T-helper 2 cell treated with Interferon-gamma antibody and Interleukin-4, amounts not matched to agents 5 μg/mL and 100 μg/mL, for 36 hours (primary cell): ENCODE results near the gene LHX3.

ENCODE experiments used
- DNase-seq: peaks from one replicate; pipeline ENCODE4 v3.0.0; 2021; ENCODE audit warnings: low spot score
- H3K27ac Mint-ChIP-seq: one replicate; pipeline ENCODE4 v1.8.0; 2021; ENCODE audit warnings: mild to moderate bottlenecking, mixed read lengths
- H3K27me3 Mint-ChIP-seq: one replicate; pipeline ENCODE4 v1.8.0; 2021; ENCODE audit warnings: low read depth, mixed read lengths
- H3K36me3 Mint-ChIP-seq: one replicate; pipeline ENCODE4 v1.8.0; 2021; ENCODE audit warnings: low read depth, mixed read lengths
- H3K4me1 Mint-ChIP-seq: one replicate; pipeline ENCODE4 v1.8.0; 2021; ENCODE audit warnings: low read depth, mixed read lengths
- H3K4me3 Mint-ChIP-seq: one replicate; pipeline ENCODE4 v1.8.0; 2022; ENCODE audit warnings: mild to moderate bottlenecking, moderate library complexity, mixed read lengths
- H3K9me3 Mint-ChIP-seq: one replicate; pipeline ENCODE4 v1.8.0; 2021; ENCODE audit warnings: mixed read lengths

The LHX3 gene

GRCh38 chr9:136191960-136192286 is 13.0 kb downstream of the LHX3 start:
- Mint-ChIP-seq H3K27ac (no peak overlapping the region), H3K4me3 (no peak overlapping the region), H3K27me3 (peaks cover 47% of the 10 kb centered on the region), H3K9me3 (no peaks in the 10 kb centered on the region), H3K36me3 (peaks cover 1% of the 10 kb centered on the region), H3K4me1 (peaks cover 1% of the 10 kb centered on the region)
- DNase-seq = no peak

DNA sequence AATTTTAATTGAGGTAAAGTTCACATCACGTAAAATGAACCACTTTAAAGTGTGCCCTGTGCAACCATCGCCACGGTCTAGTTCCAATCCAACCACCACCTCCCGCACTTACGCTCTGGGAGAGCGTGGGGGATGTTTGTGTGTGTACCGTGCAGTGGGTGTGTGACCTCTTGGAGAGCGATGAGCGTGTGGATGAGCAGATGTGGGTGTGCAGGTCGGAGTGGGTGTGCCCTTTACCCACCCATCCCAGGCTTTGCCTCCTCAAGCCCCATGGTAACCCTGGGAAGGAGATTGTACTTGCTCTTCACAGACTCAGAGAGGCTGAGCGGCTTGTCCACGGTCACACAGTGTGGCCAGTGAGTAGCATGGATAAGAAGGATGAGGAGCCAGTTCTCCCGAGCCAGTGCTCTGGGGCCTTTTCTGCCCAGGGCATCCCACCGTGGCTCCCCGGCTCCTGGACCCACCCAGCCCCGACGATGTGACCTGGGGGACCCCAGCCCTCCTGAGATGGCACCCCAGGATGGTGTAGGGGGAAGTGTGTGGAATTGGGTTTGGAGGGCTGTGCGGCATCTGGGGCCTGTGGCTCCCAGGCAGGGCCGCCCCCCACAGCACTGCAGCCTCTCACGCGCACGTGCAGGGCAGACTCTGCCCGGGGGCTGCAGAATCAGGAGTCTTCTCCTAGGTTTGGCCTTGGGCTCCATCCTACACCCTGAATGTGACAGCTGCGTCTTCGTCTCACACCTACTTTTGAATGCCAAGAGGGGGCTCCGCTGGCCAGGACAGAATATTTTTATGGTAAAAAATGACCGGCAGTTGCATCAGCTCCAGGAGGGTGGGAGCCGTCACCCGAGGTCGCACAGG is 13.6 kb downstream of the LHX3 start:
- no peak for DNase-seq
- H3K27ac Mint-ChIP-seq = no peak overlapping the region
- no peaks in the 10 kb centered on the region for H3K36me3 Mint-ChIP-seq
- peaks cover 41% of the 10 kb centered on the region for H3K27me3 Mint-ChIP-seq
- H3K9me3 Mint-ChIP-seq = no peaks in the 10 kb centered on the region
- no peaks in the 10 kb centered on the region for H3K4me1 Mint-ChIP-seq
- no peak overlapping the region for H3K4me3 Mint-ChIP-seq

GRCh38 chr9:136190656-136191055 is 14.3 kb downstream of the LHX3 start:
- peaks cover 34% of the 10 kb centered on the region for H3K27me3 Mint-ChIP-seq
- H3K4me3 Mint-ChIP-seq = no peak overlapping the region
- no peak overlapping the region for H3K27ac Mint-ChIP-seq
- no peaks in the 10 kb centered on the region for H3K36me3 Mint-ChIP-seq
- no peaks in the 10 kb centered on the region for H3K4me1 Mint-ChIP-seq
- no peak for DNase-seq
- no peaks in the 10 kb centered on the region for H3K9me3 Mint-ChIP-seq

DNA sequence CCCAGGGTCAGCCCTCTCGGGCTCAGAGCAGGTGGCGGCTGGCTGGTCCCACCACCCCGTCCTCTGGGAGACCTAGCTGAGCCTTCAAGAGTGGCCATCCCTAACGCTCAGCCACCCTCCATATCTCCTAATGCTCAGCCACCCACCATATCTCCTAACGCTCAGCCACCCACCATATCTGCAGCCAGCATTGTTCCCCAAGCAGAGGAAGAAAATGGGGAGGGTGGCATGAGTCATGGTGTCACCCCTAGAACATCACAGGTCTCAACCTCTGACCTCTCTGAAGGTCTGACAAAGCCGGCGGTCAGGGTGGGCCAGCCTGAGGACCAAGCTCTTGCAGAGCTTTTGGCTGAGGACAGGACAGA is 14.7 kb downstream of the LHX3 start:
- peaks cover 34% of the 10 kb centered on the region for H3K27me3 Mint-ChIP-seq
- no peaks in the 10 kb centered on the region for H3K36me3 Mint-ChIP-seq
- no peak overlapping the region for H3K4me3 Mint-ChIP-seq
- no peak for DNase-seq
- no peaks in the 10 kb centered on the region for H3K9me3 Mint-ChIP-seq
- no peaks in the 10 kb centered on the region for H3K4me1 Mint-ChIP-seq
- no peak overlapping the region for H3K27ac Mint-ChIP-seq

DNA sequence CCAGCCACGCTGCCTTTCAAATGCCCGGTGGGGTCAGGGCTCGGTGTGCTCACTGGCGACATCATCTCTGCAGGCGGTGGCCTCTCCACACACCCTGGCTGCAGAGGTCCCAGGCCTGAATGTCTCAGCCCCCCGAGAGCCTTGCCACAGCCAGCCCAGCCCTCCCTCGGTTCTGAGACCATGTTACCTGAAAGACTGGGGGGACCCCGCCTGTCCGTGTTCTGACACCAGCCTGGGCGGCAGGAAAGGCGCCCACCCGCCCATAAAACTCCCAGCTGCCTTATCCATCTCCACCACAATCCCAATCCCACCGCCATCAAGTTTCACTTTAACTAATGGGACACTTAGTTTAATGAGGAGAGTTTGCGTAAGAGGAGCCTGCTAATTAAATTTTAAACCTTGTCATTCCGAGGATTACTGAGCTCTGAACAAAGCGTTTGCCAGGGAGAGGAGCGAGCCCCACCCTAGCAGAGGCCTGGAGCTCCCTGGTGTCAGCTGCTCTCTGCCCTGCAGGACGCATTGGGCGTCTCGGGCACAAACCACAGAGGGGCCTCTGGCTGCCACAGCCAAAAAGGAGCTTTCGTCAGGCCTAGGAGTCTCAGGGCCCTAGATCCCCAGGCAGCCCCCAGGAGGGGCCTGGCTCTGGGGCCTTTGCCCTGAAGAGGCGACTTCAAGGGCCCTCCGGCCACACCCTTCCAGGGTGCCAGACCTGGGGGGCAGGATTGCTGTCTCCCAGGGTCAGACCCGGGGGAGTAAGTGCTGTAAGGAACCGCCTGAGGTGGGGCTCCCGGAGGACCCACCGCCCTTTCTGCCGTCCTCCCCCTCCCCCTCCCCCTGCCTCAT is 15.3 kb downstream of the LHX3 start:
- no peaks in the 10 kb centered on the region for H3K36me3 Mint-ChIP-seq
- H3K27me3 Mint-ChIP-seq = peaks cover 28% of the 10 kb centered on the region
- no peak overlapping the region for H3K4me3 Mint-ChIP-seq
- DNase-seq = no peak
- no peaks in the 10 kb centered on the region for H3K4me1 Mint-ChIP-seq
- H3K27ac Mint-ChIP-seq = no peak overlapping the region
- no peaks in the 10 kb centered on the region for H3K9me3 Mint-ChIP-seq

DNA sequence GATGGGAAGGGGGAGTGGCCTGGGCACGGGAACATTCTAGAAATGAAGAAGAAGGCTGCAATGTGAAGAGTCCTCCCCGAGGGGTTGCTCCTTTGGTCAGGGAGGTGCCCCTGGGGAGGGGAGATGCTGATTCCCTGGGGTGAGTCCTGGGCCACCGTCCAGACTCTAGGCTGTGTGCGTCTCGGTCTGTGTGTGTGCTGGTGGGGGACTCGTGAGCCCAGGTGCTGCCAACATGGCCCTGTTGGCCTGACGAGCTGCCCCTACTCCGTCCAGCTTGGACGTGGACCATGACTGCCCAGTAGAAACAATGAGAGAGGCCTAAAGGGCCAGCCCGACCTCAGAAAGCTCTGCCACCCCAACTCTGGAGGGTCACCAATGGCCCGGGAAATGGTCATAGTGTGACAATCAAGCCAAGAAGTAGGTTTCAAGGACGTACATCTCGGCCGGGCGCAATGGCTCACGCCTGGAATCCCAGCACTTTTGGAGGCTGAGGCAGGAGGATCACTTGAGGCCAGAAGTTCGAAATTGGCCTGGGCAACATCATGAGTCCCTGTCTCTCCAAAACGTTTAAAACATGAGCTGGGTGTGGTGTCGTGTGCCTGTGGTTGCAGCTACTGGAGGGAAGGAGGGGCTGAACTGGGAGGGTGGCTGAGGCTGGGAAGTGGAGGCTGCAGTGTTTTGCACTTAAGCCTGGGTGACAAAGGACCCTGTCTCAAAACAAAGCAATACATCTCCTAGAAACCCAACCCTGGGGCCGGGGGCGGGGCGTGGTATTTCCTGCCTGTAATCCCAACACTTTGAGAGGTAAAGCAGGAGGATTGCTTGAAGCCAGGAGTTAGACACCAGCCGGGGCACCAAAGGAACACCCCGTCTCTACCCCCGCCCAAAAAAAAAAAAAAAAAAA is 17.0 kb downstream of the LHX3 start:
- Mint-ChIP-seq H3K4me1 (no peaks in the 10 kb centered on the region), H3K36me3 (no peaks in the 10 kb centered on the region), H3K27ac (no peak overlapping the region), H3K4me3 (no peak overlapping the region), H3K9me3 (no peaks in the 10 kb centered on the region), H3K27me3 (peaks cover 26% of the 10 kb centered on the region)
- DNase-seq = no peak

- no peak for DNase-seq
- Mint-ChIP-seq H3K4me1 (no peaks in the 10 kb centered on the region), H3K27me3 (peaks cover 24% of the 10 kb centered on the region), H3K9me3 (no peaks in the 10 kb centered on the region), H3K27ac (no peak overlapping the region), H3K36me3 (no peaks in the 10 kb centered on the region), H3K4me3 (no peak overlapping the region)
Observed at GRCh38 chr9:136187197-136187596, 17.7 kb downstream of the LHX3 start.

DNA sequence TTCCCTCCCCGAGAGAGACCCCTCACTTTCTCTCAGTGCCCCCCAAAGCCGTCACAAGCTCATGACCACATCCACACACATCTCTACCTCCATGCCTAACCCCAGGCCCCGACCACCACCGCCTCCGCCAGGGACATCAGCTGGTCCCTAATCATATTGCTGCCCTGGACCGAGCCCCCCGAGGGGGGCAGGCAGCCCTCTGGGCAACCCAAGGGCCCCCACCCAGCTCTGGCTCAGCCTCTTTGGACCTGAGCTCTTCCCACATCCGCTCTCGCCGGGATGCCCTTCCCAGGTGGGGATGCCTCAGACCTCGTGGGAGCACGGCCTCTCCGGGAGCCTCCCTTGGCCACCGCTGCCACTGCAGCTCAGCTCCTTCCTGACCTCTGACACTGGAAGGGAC is 18.5 kb downstream of the LHX3 start:
- Mint-ChIP-seq H3K27ac (no peak overlapping the region), H3K4me3 (no peak overlapping the region), H3K36me3 (no peaks in the 10 kb centered on the region), H3K9me3 (no peaks in the 10 kb centered on the region), H3K27me3 (peaks cover 17% of the 10 kb centered on the region), H3K4me1 (no peaks in the 10 kb centered on the region)
- no peak for DNase-seq

GRCh38 chr9:136185596-136186366 is 19.1 kb downstream of the LHX3 start:
- no peak overlapping the region for H3K27ac Mint-ChIP-seq
- no peaks in the 10 kb centered on the region for H3K4me1 Mint-ChIP-seq
- peaks cover 11% of the 10 kb centered on the region for H3K27me3 Mint-ChIP-seq
- no peaks in the 10 kb centered on the region for H3K9me3 Mint-ChIP-seq
- no peak for DNase-seq
- no peak overlapping the region for H3K4me3 Mint-ChIP-seq
- H3K36me3 Mint-ChIP-seq = no peaks in the 10 kb centered on the region

GRCh38 chr9:136185066-136185465 is 19.9 kb downstream of the LHX3 start:
- no peaks in the 10 kb centered on the region for H3K9me3 Mint-ChIP-seq
- no peak overlapping the region for H3K27ac Mint-ChIP-seq
- no peaks in the 10 kb centered on the region for H3K36me3 Mint-ChIP-seq
- H3K4me3 Mint-ChIP-seq = no peak overlapping the region
- H3K4me1 Mint-ChIP-seq = no peaks in the 10 kb centered on the region
- H3K27me3 Mint-ChIP-seq = peaks cover 4% of the 10 kb centered on the region
- no peak for DNase-seq

- no peak for DNase-seq
- no peak overlapping the region for H3K4me3 Mint-ChIP-seq
- H3K9me3 Mint-ChIP-seq = no peaks in the 10 kb centered on the region
- no peaks in the 10 kb centered on the region for H3K36me3 Mint-ChIP-seq
- H3K27ac Mint-ChIP-seq = no peak overlapping the region
- H3K27me3 Mint-ChIP-seq = no peaks in the 10 kb centered on the region
- H3K4me1 Mint-ChIP-seq = no peaks in the 10 kb centered on the region
Observed at GRCh38 chr9:136182850-136183422, 22.0 kb downstream of the LHX3 start.

DNA sequence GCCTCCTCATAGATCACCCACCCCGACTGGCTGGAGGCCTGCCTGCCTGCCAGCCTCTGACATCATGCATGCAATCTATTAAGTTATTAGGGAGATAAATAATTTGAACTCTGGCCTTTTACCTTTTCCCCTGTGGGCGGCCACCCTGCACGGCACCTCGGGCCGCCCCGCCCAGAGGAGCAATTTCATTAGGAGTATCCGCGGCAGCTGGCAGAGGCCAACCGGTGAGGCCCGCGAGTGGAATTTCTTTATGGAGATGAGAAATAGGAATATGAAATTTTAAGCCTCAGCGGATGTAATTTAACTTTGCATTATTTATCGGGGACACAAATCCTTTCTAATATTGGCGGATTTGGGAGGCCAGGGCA is 22.5 kb downstream of the LHX3 start:
- Mint-ChIP-seq H3K9me3 (no peaks in the 10 kb centered on the region), H3K36me3 (no peaks in the 10 kb centered on the region), H3K4me1 (no peaks in the 10 kb centered on the region), H3K4me3 (no peak overlapping the region), H3K27me3 (no peaks in the 10 kb centered on the region), H3K27ac (no peak overlapping the region)
- DNase-seq = no peak

DNA sequence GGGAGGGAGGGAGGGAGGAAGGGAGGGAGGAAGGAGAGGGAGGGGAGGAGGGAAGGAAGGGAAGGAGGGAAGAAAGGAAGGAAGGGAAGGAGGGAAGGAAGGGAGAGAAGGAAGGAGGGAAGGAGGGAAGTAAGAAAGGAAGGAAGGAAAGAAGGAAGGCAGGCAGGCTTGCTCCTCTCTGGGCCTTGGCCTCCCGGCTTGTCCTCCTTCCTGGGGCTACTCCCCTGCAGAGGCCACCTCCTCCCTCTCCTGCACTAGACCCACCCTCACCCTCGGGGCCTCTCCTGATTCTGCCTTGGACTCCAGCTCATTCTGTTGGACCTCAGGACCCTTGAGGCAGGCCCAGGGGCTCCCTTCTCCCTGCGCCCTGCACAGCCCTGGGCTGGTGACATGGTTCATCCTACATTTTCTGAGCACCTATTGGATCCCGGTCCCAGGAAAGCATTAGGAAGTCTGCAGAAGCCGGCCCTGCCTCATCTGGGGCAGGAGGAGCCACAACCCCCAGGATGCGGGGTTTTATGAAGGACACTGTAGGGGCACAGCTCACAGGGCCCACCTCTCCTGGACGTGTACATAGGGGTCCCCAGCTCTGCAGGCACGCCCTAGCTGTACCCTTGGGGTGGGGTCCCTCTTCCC is 23.0 kb downstream of the LHX3 start:
- no peaks in the 10 kb centered on the region for H3K9me3 Mint-ChIP-seq
- no peak overlapping the region for H3K4me3 Mint-ChIP-seq
- H3K27me3 Mint-ChIP-seq = no peaks in the 10 kb centered on the region
- no peaks in the 10 kb centered on the region for H3K4me1 Mint-ChIP-seq
- H3K27ac Mint-ChIP-seq = no peak overlapping the region
- DNase-seq = no peak
- no peaks in the 10 kb centered on the region for H3K36me3 Mint-ChIP-seq
